GM18909 (cell line): Measurements from ENCODE around the gene URI1.

Experiments
- ATAC-seq: cut with Tn5 transposase; IDR thresholded peaks from one replicate; pipeline ENCODE4 v1.9.1; 2021; ENCODE audit warnings: mild to moderate bottlenecking; ENCODE audit not compliant: unreplicated experiment, poor library complexity

URI1 gene

DNA sequence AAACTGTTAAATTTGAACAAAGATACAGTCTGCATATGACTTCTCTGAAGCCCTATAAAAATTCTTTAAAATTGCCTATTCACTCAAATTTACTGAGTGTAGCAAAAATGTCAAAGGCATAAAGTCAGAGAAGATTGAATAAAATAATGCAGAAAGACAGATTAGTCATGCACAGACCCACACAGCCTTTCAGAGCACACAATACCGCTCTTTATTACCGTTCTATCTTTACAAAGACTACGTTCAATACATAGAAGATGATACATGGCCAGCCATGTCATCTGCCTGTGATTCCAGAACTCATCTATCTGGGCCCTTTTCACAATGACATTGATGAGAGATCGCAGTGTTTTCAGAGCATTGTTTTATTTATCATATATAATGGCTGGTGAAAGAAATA, 107.2 kb downstream of the URI1 start:
- ATAC-seq = no peak

DNA sequence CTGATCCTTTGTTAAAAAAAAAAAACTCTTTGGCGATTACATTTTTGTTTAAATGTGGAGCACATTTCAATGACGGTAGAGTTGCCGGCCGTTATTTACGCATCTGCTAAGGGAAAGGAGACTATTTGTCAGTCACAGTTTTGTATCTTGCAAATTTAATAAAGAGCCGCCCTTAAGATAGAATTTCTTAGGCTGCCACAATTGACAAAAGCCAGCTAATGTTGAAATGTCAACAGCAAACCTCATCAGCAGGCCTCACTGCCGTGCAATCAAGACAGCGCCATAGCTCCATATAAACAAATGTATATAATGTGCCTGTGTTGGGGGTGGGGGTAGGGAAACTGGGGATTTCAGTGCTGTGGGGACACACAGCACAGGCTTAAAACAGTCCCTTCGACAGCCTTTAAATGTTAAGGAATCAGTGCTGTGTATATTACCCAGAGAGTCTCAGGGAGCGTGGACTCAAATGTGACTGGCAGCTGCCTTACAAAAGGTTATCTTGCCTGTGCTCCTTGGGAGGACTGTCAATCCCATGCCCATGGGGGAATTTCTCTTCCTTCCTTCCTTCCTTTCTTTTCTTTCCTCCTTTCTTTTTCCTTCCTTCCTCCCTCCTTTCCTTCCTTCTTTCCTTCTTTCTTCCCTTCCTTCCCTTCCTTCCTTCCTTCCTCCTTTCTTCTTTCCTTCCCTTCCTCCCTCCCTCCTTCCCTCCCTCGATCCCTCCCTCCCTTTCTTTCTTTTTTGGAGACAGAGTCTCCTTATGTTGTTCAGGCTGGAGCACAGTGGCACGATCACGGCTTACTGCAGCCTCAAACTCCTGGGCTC, 108.0 kb downstream of the URI1 start:
- no peak for ATAC-seq

DNA sequence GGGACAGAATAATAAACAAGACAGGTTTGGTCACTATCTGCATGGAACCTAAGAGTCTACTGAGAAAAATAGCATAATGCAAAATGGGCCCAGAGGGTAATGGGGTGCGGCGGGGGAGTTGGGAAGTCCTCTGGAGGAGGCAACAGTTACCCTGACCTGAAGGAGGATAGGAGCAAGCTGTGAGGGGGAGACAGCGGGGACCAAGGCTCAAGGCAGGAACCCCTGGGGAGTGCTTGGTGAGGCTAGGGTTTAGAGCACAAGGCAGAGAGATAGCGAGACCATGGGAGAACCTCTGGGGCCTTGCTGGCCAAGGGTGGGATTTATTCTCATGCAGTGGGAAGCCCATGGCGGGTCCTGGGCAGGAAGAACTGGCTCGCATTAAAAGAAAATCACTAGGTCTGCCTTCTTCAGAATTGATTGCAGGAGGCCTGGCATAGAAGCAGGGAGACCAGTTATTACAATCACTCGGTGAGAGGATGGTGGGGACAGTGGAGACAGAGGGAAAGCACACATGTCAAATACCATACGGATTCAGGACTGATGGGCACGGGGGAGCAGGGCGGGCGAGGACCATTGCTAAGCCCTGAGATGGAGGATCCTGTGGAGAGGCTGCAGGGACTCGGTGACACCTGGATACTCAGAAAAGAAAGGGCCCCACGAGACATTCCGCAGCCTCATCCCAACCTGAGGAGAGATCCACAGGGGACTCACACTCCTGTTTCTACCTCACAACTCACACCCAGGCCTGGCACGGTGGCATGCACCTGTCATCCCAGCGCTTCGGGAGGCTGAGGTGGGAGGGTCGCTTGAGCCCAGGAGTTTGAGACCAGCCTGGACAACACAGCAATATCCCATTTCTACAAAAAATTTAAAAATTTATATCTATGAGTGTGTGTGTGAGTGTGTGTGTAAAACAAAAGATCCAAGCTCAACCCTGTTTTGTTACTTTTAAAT, 110.4 kb downstream of the URI1 start:
- no peak for ATAC-seq

DNA sequence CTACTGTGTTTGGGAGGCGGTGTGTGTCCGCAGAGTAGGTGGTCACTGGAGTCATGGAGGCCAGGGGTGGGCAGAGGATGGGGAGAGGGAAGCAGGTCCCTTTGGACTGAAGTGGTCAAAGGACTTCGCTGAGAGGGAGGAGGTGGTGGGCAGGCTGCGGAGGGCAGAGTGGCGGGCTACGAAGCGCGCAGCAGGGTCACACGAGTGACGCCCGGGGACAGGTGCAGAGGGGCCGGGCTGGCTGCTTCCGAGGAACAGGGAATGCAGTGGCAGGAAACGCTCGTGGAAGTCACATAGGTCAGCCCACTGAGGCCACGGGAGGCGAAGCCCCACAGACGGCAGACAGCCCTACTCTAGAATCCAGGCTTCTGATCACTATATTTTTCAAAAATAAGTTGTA, 111.5 kb downstream of the URI1 start:
- no peak for ATAC-seq

DNA sequence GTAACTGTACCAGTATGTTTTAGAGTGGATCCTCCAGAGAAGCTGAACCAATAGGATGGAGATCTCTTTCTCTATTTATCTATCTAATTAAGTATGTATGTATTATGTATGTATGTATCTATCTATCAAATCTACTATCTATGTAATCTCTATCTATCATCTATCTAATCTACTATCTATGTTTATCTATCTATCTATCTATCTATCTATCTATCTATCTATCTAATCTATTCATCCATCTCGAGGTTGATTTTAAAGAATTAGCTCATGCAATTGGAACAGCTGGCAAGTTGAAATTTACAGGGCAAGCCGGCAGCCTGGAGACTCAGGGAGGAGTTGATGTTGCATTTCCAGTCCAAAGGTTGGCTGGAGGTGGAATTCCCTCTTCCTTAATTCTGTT, 112.2 kb downstream of the URI1 start:
- ATAC-seq = no peak

DNA sequence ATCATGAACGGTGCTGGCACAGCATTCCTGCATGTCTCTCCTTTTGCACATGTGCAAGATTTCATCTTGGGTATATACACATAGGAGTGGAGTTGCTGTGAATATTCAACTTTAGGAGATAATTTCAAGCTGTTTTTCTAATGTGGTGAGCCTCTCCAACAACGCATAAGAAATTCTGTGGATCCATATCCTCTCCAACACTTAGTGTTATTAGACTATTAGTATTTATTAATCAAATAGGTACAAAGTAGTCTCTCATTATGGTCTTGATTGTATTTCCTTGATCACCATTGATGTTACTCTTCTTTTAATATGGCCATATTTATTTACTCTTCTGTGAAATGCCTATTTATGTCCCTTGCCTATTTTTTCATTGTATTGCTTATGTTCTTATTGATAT, 114.5 kb downstream of the URI1 start:
- no peak for ATAC-seq

DNA sequence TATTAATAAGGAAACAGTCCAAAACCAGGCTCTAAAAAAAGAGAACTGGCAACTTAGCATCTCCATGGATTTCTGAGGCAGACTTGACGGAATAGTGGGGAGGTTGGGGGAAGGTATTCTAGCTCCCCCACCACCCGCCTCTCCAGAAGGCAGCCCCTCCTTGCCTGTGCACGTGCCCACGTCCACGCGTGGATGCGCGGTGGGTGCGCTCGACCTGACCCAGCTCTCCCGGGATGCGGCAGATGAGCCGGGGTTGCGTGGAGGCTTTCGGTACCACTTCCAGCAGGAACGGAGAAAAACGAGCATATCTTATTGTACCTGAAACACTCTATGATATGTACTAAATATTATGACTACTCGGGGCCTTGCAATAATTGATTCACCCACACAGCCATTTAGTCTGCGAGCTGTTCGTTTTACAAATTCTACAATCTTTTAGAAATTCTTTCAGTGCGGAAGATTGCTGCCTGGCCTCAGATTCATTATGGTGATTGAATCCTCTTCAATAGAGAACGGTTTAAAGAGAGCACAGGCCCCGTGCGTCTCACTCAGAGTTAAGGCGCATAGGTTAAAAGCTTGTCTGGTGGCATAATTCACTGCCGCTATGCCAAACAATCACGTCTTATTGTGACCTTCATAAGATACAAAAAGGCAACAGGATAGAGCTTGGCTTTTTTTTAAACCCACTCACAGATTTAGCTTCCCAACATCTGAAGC, 117.9 kb downstream of the URI1 start:
- no peak for ATAC-seq

DNA sequence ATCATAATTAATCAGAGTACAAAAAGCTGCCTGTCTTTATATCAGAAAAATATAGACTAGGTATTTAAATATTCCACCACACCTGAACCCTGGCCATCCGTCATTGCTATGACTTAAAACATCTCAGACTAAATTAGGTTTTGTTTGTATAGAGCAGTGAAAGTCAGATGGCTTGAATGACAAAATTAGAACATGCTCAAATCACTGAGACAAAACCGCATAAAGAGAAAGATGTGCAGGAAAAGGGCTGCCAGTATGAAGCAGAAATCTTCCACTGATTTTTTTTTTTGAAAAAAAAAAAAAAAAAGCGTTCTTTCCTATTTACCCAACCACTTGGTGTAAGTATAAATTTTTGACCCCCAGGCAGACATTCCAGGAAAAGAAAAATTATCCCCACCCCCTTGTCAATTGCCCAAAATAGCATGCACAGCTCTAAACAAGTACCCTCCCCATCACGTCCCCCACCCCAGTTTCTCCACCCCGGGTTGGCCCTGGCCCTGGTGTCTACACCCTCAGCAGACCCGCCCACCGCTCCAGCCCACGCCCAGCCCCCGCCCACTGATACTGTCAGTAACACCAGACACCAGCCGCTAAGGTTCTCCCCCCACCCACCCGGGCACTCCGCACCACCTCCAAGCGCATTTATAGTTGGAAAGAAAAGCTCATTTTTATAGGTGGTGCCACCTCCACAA, 118.6 kb downstream of the URI1 start:
- no peak for ATAC-seq

DNA sequence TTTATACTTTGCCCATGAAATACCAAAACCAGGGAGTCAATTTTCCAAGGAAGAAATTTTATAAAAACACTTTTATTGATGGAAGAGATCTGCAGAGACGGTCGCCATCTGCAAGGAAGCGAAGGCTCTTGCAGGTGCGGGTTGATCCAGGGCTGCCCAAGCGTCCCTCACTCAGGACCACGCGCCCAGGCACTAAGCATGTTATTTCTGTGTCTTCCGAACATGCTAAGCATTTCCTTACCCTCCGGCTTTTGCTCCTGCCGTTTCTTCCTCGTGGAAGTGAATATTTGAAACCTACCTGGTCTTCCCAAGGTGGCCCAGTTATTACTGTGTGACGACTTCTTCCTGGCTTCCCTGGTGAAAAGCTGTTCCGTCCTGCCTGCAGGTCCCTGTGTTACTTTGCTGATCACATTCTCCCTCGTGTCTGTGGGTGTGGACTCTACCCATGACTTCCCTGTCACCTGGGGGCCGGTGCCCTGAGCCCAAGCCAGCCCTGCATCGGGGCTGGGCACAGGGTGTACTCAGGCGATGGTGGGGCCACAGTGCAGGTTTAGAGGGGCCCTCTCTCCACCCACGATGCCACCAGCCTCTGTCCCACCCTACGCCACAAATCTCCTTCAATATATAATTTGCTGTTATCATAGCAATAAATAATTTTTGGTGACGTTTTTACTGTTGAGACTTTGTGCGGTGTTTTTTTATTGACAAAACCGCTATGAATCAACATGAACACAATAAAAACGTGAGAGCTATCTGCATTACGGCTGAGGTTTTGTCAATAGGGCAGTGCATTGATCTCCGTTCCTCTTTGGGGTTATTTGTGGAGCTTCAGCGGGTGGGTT, 119.4 kb downstream of the URI1 start:
- no peak for ATAC-seq

DNA sequence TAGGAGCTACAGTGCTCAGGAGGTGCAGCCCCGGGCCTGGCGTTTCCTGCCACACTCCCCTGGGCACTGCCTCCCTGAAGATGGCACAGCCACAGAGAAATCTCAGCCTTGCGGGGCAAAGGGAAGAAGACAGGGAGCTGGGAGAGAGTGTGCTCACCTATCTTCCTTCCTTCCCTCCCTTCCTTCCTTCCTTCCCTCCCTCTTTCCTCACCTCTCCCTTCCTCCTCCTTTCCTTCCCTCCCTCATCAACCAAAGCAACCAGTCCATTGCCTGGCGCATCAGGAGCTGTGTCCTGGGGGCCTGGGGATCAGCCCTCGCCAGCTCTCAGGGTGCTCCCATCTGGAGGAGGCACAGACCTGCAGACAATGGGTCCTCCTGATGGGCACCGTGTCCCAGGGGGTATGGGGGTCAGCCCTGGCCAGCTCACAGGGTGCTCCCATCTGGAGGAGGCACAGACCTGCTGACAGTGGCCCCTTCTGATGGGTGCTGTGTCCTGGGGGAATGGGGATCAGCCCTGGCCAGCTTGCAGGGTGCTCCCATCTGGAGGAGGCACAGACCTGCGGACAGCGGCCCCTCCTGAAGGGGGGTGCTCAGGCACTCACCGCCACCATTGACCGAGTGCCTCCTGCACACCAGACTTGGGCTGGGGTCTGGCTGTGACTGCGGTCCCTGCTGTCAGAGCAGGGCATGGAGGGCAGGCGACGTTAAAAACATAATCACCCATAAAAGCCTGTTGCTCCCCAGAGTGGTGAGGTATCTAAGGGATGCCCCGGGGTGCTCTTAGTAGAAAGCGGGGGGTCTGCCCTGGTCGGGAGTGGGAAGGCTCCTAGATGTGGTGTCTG, 120.2 kb downstream of the URI1 start:
- ATAC-seq = no peak

DNA sequence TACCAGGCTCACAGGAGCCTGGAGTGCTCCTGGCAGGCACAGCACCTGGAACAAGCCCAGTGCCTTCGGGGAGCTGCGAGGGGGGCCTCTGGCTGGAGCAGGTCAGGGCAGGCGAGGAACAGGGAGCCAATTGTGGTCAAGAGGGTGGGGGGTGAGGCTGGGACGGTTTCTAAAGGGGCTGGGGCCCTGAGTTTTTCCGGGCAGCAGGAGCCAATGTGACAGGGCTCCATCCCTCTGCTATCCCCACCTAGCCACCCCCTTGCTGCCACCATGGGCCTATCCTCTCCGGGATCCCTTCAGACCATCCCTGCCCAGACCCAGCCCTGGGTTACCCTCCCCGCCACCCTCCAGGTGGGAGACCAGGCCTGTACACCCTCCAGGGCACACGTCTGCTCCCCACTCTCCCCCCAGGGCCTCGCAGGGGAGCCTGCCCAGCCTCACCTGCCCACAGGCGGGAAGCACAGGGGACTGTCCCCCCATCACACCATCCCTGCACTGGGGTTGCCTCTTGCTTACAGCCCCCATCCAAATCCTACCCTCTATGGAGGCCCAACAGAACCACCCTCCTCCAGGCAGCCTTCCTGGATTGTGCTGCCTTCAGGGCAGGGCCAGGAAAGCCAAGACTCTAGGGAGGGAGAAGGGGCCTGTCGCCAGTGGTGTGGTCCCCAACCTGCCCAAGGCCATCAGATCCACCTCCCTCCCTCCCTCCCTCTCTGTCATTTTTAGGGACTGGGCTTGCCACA, 121.0 kb downstream of the URI1 start:
- ATAC-seq = no peak

DNA sequence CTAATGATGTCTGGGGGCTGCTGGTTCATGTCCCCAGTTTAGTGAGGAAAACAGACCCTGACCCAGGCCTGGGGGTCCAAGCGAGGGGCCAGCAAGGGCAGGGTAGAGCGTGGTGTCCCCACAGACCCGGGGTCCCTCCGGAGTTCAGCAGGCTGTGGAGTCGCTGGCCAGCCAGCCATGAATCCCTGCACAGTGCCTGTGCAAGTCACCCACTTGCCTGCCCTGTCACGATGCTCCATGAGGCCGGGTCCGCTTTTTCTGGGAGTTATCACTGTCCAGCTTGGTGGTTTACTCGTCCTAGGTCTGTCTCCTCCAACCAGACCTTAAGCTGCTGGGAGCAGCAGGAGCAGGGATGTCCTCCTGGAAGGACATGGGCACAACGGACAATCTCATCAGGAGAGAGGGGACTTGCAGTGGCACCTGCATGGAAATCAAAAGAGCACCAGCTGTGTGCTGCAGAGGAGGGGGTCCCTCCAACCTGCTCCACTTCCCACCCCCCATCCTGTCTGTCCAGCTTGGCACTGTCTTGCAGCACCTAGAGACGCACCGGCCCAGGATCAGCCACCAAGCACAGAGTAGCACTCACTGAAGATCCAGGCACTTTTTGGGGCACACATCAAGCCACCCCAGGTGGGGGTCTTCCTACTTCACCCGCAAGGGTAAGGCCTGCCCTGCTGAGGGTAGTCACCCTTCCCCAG, 121.8 kb downstream of the URI1 start:
- no peak for ATAC-seq

DNA sequence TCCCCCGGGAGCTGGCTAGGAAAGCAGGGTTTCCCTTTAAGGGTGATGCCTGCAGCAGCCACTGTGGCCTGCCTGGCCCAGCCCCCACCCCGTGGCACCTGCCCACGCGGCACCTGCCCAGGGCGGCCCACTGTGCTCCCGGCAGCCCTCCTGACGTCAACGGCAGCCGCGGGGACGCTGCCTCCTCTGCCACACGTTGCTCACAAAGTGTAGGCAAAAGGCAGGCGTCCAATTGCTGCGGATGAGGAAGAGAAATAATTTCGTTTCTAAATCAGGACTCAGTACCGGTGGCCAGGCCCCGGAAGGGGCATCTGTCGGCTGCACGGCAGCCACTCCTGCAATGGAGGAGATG, 122.3 kb downstream of the URI1 start:
- ATAC-seq = no peak

DNA sequence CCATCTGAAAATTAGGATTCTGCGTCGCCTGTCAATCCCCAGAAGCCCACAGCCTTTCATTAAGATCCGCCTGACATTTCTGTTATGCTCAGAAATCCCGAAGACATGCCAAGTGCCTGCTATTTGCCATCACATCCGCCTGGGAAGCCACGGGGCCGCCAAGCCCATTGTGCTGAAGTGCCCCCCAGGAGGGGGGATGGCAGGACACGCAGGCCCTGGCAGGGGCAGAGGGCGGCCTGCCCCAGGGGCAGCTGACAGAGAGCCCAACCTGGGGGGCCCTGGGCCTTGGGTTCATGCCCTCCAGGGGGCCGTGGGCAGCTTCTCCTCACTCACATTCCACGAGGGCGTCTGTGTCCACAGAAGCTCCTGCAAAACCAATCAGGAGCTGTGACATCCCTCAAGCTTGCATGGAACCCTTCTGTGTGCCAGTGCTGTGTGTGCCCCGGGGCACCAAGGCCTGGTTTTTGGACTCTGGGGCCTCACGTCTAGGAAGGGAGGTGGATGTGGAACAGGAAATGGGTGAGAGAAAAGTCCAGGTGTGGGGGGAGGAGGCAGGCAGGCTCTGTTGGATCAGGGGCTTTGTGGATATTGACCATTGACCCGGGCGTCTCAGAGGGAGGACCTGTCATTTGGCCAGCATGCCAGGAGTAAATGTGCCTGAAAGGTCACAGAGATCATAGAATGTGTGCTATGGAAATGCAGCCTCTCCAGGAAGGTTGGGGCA, 122.9 kb downstream of the URI1 start:
- no peak for ATAC-seq

DNA sequence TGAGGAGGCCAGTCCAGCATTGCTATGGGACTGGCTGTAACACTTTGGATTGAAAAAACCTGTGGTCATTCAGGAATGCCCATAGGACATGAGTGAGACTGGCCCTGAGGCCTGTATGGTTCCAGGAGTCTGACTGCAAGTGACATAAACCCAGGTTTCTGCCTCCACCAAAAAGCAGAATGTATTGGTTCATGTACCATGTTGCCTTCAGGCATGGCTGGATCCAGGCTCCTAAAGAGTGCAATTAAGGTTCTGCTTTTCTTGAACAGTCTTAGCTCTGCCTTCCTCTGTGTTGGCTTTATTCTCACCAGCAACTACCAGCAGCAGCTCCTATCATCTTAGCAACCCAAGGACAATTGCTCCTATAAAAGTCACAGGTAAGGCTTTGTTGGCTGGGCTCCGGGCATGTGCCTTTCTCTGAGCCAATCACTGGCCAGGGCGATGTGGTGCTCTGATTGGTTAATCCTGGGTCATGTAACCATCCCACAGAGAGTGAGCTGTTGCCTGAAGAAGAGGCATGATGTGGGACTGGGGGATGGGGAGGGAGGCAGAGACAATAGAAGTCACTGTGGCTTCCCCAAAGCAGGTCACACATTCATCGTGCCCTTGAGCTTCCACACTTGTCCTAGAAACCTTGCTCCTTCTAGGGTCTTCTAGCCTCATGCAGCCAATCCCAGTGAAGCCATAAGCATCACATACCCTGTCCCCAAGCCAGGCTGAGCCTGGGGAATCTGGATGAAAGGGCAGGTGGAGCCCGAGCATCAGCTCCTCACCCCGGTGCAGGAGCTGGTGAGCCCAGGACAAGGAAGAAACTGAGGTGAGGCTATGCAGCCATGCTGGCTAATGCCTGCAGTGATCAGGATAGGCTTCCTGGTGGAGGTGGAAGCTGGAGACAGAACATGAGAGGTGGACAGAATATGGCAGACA, 123.9 kb downstream of the URI1 start:
- no peak for ATAC-seq
